Neural crest cell (in vitro differentiated cells): ENCODE measurements around the gene CARNS1. TPM values are rescaled to one million over a fixed set of nuclear protein-coding genes. Genes with fewer than 3 reads are reported as not detected.

Source experiments
- DNase-seq: peaks from one replicate; pipeline ENCODE4 v3.0.0; 2021; ENCODE audit warnings: low read depth, mixed read lengths, low spot score
- H3K27ac Mint-ChIP-seq: one replicate; pipeline ENCODE4 v1.8.0; 2021; ENCODE audit warnings: mild to moderate bottlenecking, mixed read lengths; ENCODE audit not compliant: unreplicated experiment
- H3K27me3 Mint-ChIP-seq: 2 replicates; pipeline ENCODE4 v1.8.0; 2021; ENCODE audit warnings: low read depth, mild to moderate bottlenecking, mixed read lengths
- H3K36me3 Mint-ChIP-seq: 2 replicates; pipeline ENCODE4 v1.8.0; 2021; ENCODE audit warnings: low read depth, mild to moderate bottlenecking, mixed read lengths
- H3K4me1 Mint-ChIP-seq: 2 replicates; pipeline ENCODE4 v1.8.0; 2021; ENCODE audit warnings: mixed read lengths
- H3K4me3 Mint-ChIP-seq: one replicate; pipeline ENCODE4 v1.8.0; 2021; ENCODE audit warnings: mild to moderate bottlenecking, mixed read lengths
- H3K9me3 Mint-ChIP-seq: 2 replicates; pipeline ENCODE4 v1.8.0; 2021; ENCODE audit warnings: mixed read lengths
- total RNA-seq: library from RNA; stranded (reverse); gene quantifications from 2 replicates; pipeline ENCODE4 v1.2.1, GENCODE V29; 2021
- TF ChIP-seq, protein P1 (sequence below): fragments of 200-600 bp; sonication (generic); conservative IDR thresholded peaks from 2 replicates; pipeline ENCODE4 v1.5.0; 2021; ENCODE audit warnings: antibody characterized with exemption, mild to moderate bottlenecking

Gene CARNS1
- total RNA-seq, 1 donor from 2014 or later: 0.12 TPM

DNA sequence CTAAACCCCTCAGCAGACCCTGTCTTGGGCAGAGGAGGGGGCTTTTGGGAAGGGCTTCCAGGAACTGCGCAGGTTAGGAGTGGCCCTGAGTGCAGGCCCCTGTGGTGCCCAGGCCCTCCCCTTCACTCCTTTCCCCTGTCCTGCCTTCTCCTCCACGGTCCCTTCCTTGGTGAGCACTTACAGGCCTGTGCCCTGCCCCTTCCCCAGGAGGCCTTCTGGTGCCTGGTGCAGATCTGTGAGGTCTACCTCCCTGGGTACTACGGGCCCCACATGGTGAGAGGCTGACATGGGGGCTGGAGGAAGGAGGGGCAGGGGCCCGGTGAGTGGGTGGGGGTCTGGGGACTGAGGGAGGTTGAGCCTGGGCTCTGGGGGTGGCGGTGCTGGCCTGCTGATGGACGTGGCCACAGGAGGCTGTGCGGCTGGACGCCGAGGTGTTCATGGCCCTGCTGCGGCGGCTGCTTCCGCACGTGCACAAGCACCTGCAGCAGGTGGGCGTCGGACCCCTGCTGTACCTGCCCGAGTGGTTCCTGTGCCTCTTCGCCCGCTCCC, 9.0 kb upstream of the CARNS1 start:
- Mint-ChIP-seq H3K27me3 (peaks cover 10% of the 10 kb centered on the region), H3K36me3 (no peaks in the 10 kb centered on the region), H3K4me3 (no peak overlapping the region), H3K27ac (no peak overlapping the region), H3K4me1 (peaks cover 17% of the 10 kb centered on the region), H3K9me3 (no peaks in the 10 kb centered on the region)
- no peak for DNase-seq
- TF ChIP-seq, protein P1, sequence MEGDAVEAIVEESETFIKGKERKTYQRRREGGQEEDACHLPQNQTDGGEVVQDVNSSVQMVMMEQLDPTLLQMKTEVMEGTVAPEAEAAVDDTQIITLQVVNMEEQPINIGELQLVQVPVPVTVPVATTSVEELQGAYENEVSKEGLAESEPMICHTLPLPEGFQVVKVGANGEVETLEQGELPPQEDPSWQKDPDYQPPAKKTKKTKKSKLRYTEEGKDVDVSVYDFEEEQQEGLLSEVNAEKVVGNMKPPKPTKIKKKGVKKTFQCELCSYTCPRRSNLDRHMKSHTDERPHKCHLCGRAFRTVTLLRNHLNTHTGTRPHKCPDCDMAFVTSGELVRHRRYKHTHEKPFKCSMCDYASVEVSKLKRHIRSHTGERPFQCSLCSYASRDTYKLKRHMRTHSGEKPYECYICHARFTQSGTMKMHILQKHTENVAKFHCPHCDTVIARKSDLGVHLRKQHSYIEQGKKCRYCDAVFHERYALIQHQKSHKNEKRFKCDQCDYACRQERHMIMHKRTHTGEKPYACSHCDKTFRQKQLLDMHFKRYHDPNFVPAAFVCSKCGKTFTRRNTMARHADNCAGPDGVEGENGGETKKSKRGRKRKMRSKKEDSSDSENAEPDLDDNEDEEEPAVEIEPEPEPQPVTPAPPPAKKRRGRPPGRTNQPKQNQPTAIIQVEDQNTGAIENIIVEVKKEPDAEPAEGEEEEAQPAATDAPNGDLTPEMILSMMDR: no peak

DNA sequence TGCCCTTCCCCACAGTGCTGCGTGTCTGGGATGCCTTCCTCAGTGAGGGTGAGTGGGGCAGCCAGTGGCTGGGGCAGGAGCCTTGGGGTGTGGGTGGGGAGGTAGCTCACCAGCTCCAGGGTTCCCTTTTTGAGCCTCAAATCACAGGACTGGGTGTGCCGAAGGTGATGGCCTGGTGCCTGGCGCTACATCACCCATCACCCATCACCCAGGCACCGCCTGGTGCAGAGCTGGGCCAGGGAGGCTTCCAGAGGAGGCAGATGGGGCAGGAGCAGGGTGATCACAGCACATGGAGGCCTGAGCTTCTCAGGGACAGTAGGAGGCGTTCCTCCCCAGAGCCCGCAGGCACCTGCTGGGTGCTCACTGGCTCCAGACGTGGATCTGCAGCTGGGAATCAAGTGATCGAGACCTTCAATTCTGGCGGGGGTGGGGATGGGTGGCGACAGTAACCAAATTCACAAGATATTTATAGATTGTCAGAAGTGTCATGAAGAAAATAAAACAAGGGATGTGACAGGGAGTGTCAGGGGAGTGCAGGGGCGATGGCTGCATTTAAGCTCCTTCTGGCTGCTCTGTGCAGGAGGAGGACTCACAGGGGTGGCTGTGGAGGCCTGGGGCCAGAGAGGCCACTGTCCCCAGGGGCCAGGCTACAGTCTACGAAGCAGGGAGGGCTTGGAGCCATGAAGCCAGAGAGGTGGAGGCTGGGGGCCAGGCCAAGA, 8.3 kb upstream of the CARNS1 start:
- Mint-ChIP-seq H3K4me1 (peaks cover 17% of the 10 kb centered on the region), H3K4me3 (peak overlapping the region; percentile 70), H3K27me3 (peaks cover 14% of the 10 kb centered on the region), H3K9me3 (no peaks in the 10 kb centered on the region), H3K27ac (peak overlapping the region; percentile 91), H3K36me3 (no peaks in the 10 kb centered on the region)
- TF ChIP-seq, protein P1: no peak
- no peak for DNase-seq

DNA sequence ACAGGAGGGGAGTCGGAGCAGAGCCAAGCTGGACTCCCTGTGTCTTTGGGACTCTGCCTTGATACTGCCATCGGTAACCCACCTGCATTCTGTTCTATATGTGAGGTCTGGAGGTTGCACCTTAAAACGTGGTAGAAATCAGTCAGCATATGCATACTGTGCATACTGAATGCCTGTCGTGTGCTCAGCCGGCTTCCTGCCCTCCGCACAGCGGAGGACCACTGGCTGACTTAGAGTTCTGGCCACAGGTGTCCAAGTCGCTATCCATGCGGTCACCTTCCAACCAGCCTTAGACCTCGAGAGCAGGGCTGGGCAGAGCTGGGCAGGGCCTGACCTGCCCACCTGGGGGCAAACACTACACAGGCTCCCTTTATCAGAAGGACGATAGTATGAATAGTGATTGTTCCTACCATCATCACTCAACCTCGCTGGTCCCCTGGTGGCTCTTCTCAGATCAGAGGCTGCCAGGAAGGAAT, 7.8 kb upstream of the CARNS1 start:
- peak overlapping the region; percentile 19 for H3K27ac Mint-ChIP-seq
- no peaks in the 10 kb centered on the region for H3K9me3 Mint-ChIP-seq
- TF ChIP-seq, protein P1: no peak
- peaks cover 14% of the 10 kb centered on the region for H3K27me3 Mint-ChIP-seq
- no peak overlapping the region for H3K4me3 Mint-ChIP-seq
- H3K36me3 Mint-ChIP-seq: no peaks in the 10 kb centered on the region
- DNase-seq: no peak
- H3K4me1 Mint-ChIP-seq: peaks cover 17% of the 10 kb centered on the region

DNA sequence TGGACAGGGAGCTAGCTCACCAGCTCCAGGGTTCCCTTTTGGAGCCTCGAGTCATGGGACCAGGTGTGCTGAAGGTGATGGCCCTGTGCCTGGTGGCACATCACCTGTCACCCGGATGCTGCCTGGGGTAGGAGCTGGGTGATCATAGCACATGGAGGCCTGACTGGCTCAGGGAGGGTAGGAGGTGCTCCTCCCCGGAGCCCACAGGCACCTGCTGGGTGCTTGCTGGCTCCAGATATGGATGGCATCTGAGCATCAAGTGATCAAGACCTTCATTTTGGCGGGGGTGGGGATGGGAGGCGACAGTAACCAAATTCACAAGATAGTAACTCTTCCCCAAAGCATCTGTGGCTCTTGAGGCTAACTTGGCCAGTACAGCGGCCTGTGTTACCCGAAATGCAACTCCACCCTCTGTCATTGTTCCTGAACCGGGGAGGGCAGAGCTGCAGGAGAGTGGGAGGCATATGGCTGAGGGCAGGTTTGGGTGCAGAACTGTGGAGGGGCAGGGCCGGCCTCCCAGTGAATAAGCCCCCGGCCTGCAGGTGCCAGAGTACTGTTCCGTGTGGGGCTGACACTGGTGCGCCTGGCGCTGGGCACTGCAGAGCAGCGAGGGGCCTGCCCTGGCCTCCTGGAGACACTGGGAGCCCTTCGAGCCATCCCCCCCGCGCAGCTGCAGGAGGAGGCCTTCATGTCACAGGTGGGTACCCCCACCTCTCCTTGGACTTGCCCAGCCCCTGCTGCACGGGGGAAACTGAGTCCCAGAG, 6.9 kb upstream of the CARNS1 start:
- peaks cover 22% of the 10 kb centered on the region for H3K4me1 Mint-ChIP-seq
- H3K4me3 Mint-ChIP-seq: no peak overlapping the region
- no peak for DNase-seq
- H3K36me3 Mint-ChIP-seq: no peaks in the 10 kb centered on the region
- H3K9me3 Mint-ChIP-seq: no peaks in the 10 kb centered on the region
- H3K27ac Mint-ChIP-seq: no peak overlapping the region
- peaks cover 20% of the 10 kb centered on the region for H3K27me3 Mint-ChIP-seq
- TF ChIP-seq, protein P1: no peak

DNA sequence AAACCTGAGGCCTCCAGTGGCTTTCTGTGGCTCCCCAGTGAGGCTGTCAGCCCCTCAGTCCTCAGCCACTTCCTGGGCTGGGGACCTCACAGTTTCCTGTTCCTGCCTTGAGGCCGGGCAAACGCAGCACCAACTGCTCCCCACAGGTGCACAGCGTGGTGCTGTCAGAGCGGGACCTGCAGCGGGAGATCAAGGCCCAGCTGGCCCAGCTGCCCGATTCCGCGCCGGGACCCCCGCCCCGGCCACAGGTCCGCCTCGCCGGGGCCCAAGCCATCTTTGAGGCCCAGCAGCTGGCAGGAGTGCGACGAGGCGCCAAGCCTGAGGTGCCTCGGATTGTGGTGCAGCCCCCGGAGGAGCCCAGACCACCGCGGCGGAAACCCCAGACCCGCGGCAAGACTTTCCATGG, 6.2 kb upstream of the CARNS1 start:
- Mint-ChIP-seq H3K27me3 (peaks cover 25% of the 10 kb centered on the region), H3K4me3 (no peak overlapping the region), H3K9me3 (no peaks in the 10 kb centered on the region), H3K4me1 (peaks cover 22% of the 10 kb centered on the region), H3K27ac (no peak overlapping the region), H3K36me3 (no peaks in the 10 kb centered on the region)
- no peak for DNase-seq
- TF ChIP-seq, protein P1: no peak
